HEK293 (cell line): ENCODE measurements around the gene PLCL2.

Source experiments
- CTCF ChIA-PET: fragments of 350-600 bp; formaldehyde crosslinking; extraction: SDS; loops from one replicate; lab custom pipeline; 2021; ENCODE audit warnings: antibody characterized with exemption; lab: Yijun Ruan, JAX
- POLR2A ChIA-PET: fragments of 300-600 bp; formaldehyde crosslinking; extraction: SDS; loops from one replicate; lab custom pipeline; 2020; ENCODE audit warnings: antibody characterized with exemption, inconsistent platforms; lab: Yijun Ruan, JAX
- H3K27ac ChIP-seq: fragments of 200-500 bp; sonication (Bioruptor generic); 2 replicates; pipeline ENCODE4 v1.5.1; 2014; ENCODE audit warnings: low read depth, low read length, control low read depth, inconsistent platforms; ENCODE audit errors: extremely low read depth
- H3K36me3 ChIP-seq, 2 experiments: fragments of 200-500 bp in 1 of 2; sonication (Bioruptor generic) in 1 of 2; 1 replicate in 1 of 2; 2 replicates in 1 of 2; pipeline ENCODE4 v1.5.1; 2014 to 2017; ENCODE audit warnings: inconsistent platforms in 2 of 2, low read length in 2 of 2; ENCODE audit not compliant: control insufficient read depth in 2 of 2, insufficient read depth in 1 of 2
- H3K4me1 ChIP-seq: fragments of 200-500 bp; sonication (Bioruptor generic); 2 replicates; pipeline ENCODE4 v1.5.1; 2014; ENCODE audit warnings: mild to moderate bottlenecking, low read length, inconsistent platforms; ENCODE audit not compliant: control insufficient read depth, insufficient read depth
- H3K4me3 ChIP-seq: 2 replicates; pipeline ENCODE4 v1.5.1; 2011; ENCODE audit warnings: low read depth, mild to moderate bottlenecking, control low read depth, low read length, moderate library complexity
- H3K9me3 ChIP-seq: fragments of 200-500 bp; sonication (Bioruptor generic); 2 replicates; pipeline ENCODE4 v1.5.1; 2014; ENCODE audit warnings: low read depth, low read length, inconsistent platforms; ENCODE audit not compliant: control insufficient read depth, insufficient read depth
- ATF2 ChIP-seq: fragments of 450-650 bp; formaldehyde crosslinking; IDR thresholded peaks from 2 replicates; pipeline ENCODE4 v1.5.1; 2016; ENCODE audit warnings: missing biosample characterization, missing genetic modification characterization, low read depth
- GLIS1 ChIP-seq: fragments of 450-650 bp; formaldehyde crosslinking; IDR thresholded peaks from 2 replicates; pipeline ENCODE4 v1.5.1; 2016; ENCODE audit warnings: missing biosample characterization, missing genetic modification characterization
- HOXD13 ChIP-seq: sonication (generic); formaldehyde crosslinking; IDR thresholded peaks from 2 replicates; pipeline ENCODE4 v1.8.0; 2022; ENCODE audit warnings: missing genetic modification reagents, borderline replicate concordance
- KLF17 ChIP-seq: fragments of 450-650 bp; formaldehyde crosslinking; IDR thresholded peaks from 2 replicates; pipeline ENCODE4 v1.5.1; 2016; ENCODE audit warnings: missing biosample characterization, missing genetic modification characterization
- OSR2 ChIP-seq: fragments of 450-650 bp; formaldehyde crosslinking; IDR thresholded peaks from 2 replicates; pipeline ENCODE4 v1.5.1; 2016; ENCODE audit warnings: missing biosample characterization, missing genetic modification characterization
- PATZ1 ChIP-seq: fragments of 450-650 bp; formaldehyde crosslinking; IDR thresholded peaks from 2 replicates; pipeline ENCODE4 v1.5.1; 2016; ENCODE audit warnings: missing biosample characterization, missing genetic modification characterization
- PRDM4 ChIP-seq: fragments of 450-650 bp; formaldehyde crosslinking; IDR thresholded peaks from 2 replicates; pipeline ENCODE4 v1.5.1; 2017; ENCODE audit warnings: missing biosample characterization, missing genetic modification characterization
- ZBTB26 ChIP-seq: fragments of 450-650 bp; formaldehyde crosslinking; optimal IDR thresholded peaks from 2 replicates; pipeline ENCODE3; 2016; ENCODE audit warnings: missing biosample characterization, mild to moderate bottlenecking, missing genetic modification characterization
- ZBTB6 ChIP-seq: fragments of 450-650 bp; formaldehyde crosslinking; IDR thresholded peaks from 2 replicates; pipeline ENCODE4 v1.5.1; 2017; ENCODE audit warnings: missing biosample characterization, missing genetic modification characterization
- ZEB2 ChIP-seq: fragments of 450-650 bp; formaldehyde crosslinking; IDR thresholded peaks from 2 replicates; pipeline ENCODE4 v1.5.1; 2016; ENCODE audit warnings: missing biosample characterization, missing genetic modification characterization
- ZNF18 ChIP-seq: fragments of 450-650 bp; formaldehyde crosslinking; IDR thresholded peaks from 2 replicates; pipeline ENCODE4 v1.5.1; 2016; ENCODE audit warnings: missing biosample characterization, missing genetic modification characterization
- ZNF2 ChIP-seq: fragments of 450-650 bp; formaldehyde crosslinking; IDR thresholded peaks from 2 replicates; pipeline ENCODE4 v1.5.1; 2016; ENCODE audit warnings: missing biosample characterization, missing genetic modification characterization
- ZNF202 ChIP-seq: fragments of 450-650 bp; formaldehyde crosslinking; IDR thresholded peaks from 2 replicates; pipeline ENCODE4 v1.5.1; 2016; ENCODE audit warnings: missing biosample characterization, missing genetic modification characterization, borderline replicate concordance
- ZNF239 ChIP-seq: fragments of 450-650 bp; formaldehyde crosslinking; IDR thresholded peaks from 2 replicates; pipeline ENCODE4 v1.5.1; 2016; ENCODE audit warnings: missing biosample characterization, missing genetic modification characterization
- ZNF404 ChIP-seq: fragments of 450-650 bp; formaldehyde crosslinking; IDR thresholded peaks from 2 replicates; pipeline ENCODE4 v1.5.1; 2017; ENCODE audit warnings: missing biosample characterization, missing genetic modification characterization
- ZNF510 ChIP-seq: fragments of 450-650 bp; formaldehyde crosslinking; IDR thresholded peaks from 2 replicates; pipeline ENCODE4 v1.5.1; 2018; ENCODE audit warnings: mild to moderate bottlenecking, missing genetic modification characterization, missing biosample characterization; ENCODE audit not compliant: insufficient replicate concordance
- ZNF777 ChIP-seq: fragments of 450-650 bp; formaldehyde crosslinking; IDR thresholded peaks from 2 replicates; pipeline ENCODE4 v1.5.1; 2017; ENCODE audit warnings: missing biosample characterization, missing genetic modification characterization, borderline replicate concordance
- ZSCAN18 ChIP-seq: fragments of 450-650 bp; formaldehyde crosslinking; IDR thresholded peaks from 2 replicates; pipeline ENCODE4 v1.5.1; 2016; ENCODE audit warnings: missing biosample characterization, missing genetic modification characterization

Gene PLCL2

GRCh38 chr3:17075907-17076306, 191.2 kb downstream of the PLCL2 start:
- CTCF ChIA-PET, result no interaction called here
- peaks cover 0 to 3% of the 10 kb centered on the region in 2 experiments; a peak in 1 of 3 replicates for H3K36me3 ChIP-seq
- no peaks in the 10 kb centered on the region for H3K4me1 ChIP-seq
- no peak overlapping the region for H3K27ac ChIP-seq
- POLR2A ChIA-PET, result no interaction called here
- H3K9me3 ChIP-seq, result no peaks in the 10 kb centered on the region
- no peak overlapping the region for H3K4me3 ChIP-seq
- TF ChIP-seq PATZ1 (tag by site-specific recombination) (no peak), ATF2 (tag by site-specific recombination) (no peak), PRDM4 (tag by site-specific recombination) (no peak)

GRCh38 chr3:17076940-17077605, 192.3 kb downstream of the PLCL2 start:
- POLR2A ChIA-PET, result no interaction called here
- CTCF ChIA-PET, result no interaction called here
- Histone ChIP-seq H3K27ac (no peak overlapping the region), H3K9me3 (no peaks in the 10 kb centered on the region), H3K4me3 (no peak overlapping the region), H3K4me1 (no peaks in the 10 kb centered on the region), H3K36me3 (peaks cover 0 to 3% of the 10 kb centered on the region in 2 experiments; a peak in 1 of 3 replicates)
- TF ChIP-seq ZNF510 (no peak), ZNF2 (tag by site-specific recombination) (no peak), KLF17 (tag by site-specific recombination) (no peak), ZBTB26 (no peak), ZNF18 (tag by site-specific recombination) (no peak), ZNF404 (tag by site-specific recombination) (no peak), ZBTB6 (no peak), ZNF239 (tag by site-specific recombination) (no peak), ZSCAN18 (tag by site-specific recombination) (no peak), OSR2 (tag by site-specific recombination) (no peak), ZEB2 (tag by site-specific recombination) (no peak), ZNF202 (tag by site-specific recombination) (no peak), ZNF777 (tag by site-specific recombination) (no peak), GLIS1 (tag by site-specific recombination) (no peak), HOXD13 (CRISPR knock-in tag) (no peak)
